ENCODE results near the gene OSCP1. TPM values are rescaled to one million over a fixed set of nuclear protein-coding genes. Genes with fewer than 3 reads are reported as not detected.

Gene OSCP1
- total RNA-seq, 1 experiment from 2014 or later, result 3.2 TPM

GRCh38 chr1:36384542-36385409 lies 65.5 kb downstream of the OSCP1 start:
- Mint-ChIP-seq H3K4me3 (peak overlapping the region; percentile 87 to 97), H3K36me3 (ENCODE audit: insufficient read depth in 1 of 3, low read depth in 3 of 3) (peaks cover 3 to 6% (median 5%) of the 10 kb centered on the region in 3 experiments; a peak in 5 of 7 replicates), H3K4me1 (peaks cover 33 to 43% of the 10 kb centered on the region in 2 experiments), H3K27me3 (ENCODE audit: low read depth) (no peaks in the 10 kb centered on the region), H3K27ac (peak overlapping the region; percentile 69 to 86 (median 77)), H3K9me3 (no peaks in the 10 kb centered on the region)
- H3K4ac ChIP-seq (ENCODE audit: low read depth, low read length), result no peak overlapping the region
- H4K91ac ChIP-seq (ENCODE audit: insufficient read length, low read depth, low read length), result no peak overlapping the region
- no peak overlapping the region for H3K14ac ChIP-seq (ENCODE audit: insufficient read depth, low read length)
- H2BK12ac ChIP-seq (ENCODE audit: insufficient read length, low read depth, low read length), result no peak overlapping the region
- H3T11ph ChIP-seq (ENCODE audit: low read length), result no peak overlapping the region
- no peak overlapping the region for H3K23ac ChIP-seq (ENCODE audit: insufficient read length, low read depth, low read length)
- H3K79me1 ChIP-seq (ENCODE audit: insufficient read depth, low read depth, low read length, poor library complexity, severe bottlenecking), result no peaks in the 10 kb centered on the region
- no peak overlapping the region for H2BK120ac ChIP-seq (ENCODE audit: low read depth, low read length, poor library complexity, severe bottlenecking)
- no peak overlapping the region for H2BK20ac ChIP-seq (ENCODE audit: low read depth, low read length, poor library complexity, severe bottlenecking)
- no peak overlapping the region for H4K8ac ChIP-seq (replicated peaks; ENCODE audit: insufficient read length, low read depth, low read length)
- H4K5ac ChIP-seq (ENCODE audit: insufficient read length, low read depth, low read length), result no peak overlapping the region
- peaks cover 5% of the 10 kb centered on the region; the same call in 1 of the 2 replicates for H3K4me1 ChIP-seq (ENCODE audit: insufficient read depth, low read length)
- H3K4me2 ChIP-seq (ENCODE audit: insufficient read depth, insufficient read length, low read length), result peak overlapping the region; percentile 59
- peak overlapping the region; percentile 68 for H3K9ac ChIP-seq (ENCODE audit: extremely low read depth, insufficient read length, low read length)
- no peak overlapping the region for H2AK5ac ChIP-seq (ENCODE audit: insufficient read length, low read length)
- no peak overlapping the region for H2BK5ac ChIP-seq (ENCODE audit: insufficient read length, low read length)
- no peak overlapping the region for H2AFZ ChIP-seq (ENCODE audit: low read length)
- DNase-seq, result peak; percentile 71
- H3K23me2 ChIP-seq (ENCODE audit: insufficient read length, low read depth, low read length, poor library complexity, severe bottlenecking), result peaks cover 11% of the 10 kb centered on the region
- H3K56ac ChIP-seq (ENCODE audit: insufficient read length, low read depth, low read length), result no peak overlapping the region
- H3K9me3 ChIP-seq (ENCODE audit: control insufficient read depth, low read depth, low read length), result no peaks in the 10 kb centered on the region
- H4K20me1 ChIP-seq (ENCODE audit: control insufficient read depth, insufficient read depth, insufficient read length), result no peaks in the 10 kb centered on the region
- no CpG with 5 or more reads among the region's 25 CpGs for WGBS (ENCODE audit: extremely low coverage, insufficient read length, low lambda C conversion rate)
- H3K27ac ChIP-seq (ENCODE audit: insufficient read length, low read depth, low read length), result no peak overlapping the region
- H3K79me2 ChIP-seq (ENCODE audit: insufficient read depth, low read length), result peaks cover 12% of the 10 kb centered on the region; the same call in 1 of the 2 replicates
- no peak overlapping the region for H3K18ac ChIP-seq (ENCODE audit: insufficient read length, low read depth, low read length)
- no peak overlapping the region for H2BK15ac ChIP-seq (ENCODE audit: low read depth, low read length)
- no peak for TF ChIP-seq CTCF (conservative IDR thresholded peaks at IDR 0.05)
- no peaks in the 10 kb centered on the region for H3K27me3 ChIP-seq (ENCODE audit: insufficient read depth, low read length)
